Mesodermal cell (in vitro differentiated cells): ENCODE measurements around the gene SLC6A8.

ENCODE experiments used
- H3K27ac ChIP-seq: 2 replicates; pipeline ENCODE4 v1.7.0; 2013; ENCODE audit warnings: mild to moderate bottlenecking, low read depth, low read length, moderate library complexity; ENCODE audit not compliant: severe bottlenecking
- H3K36me3 ChIP-seq: 2 replicates; pipeline ENCODE4 v1.7.1; 2013; ENCODE audit warnings: mild to moderate bottlenecking, low read length, moderate library complexity; ENCODE audit not compliant: control insufficient read depth, insufficient read depth
- H3K4me1 ChIP-seq: one replicate; pipeline ENCODE4 v1.7.1; 2013; ENCODE audit warnings: mild to moderate bottlenecking, low read length; ENCODE audit not compliant: insufficient read depth, control insufficient read depth, poor library complexity, severe bottlenecking
- H3K4me3 ChIP-seq: 2 replicates; pipeline ENCODE4 v1.7.0; 2013; ENCODE audit warnings: low read length, control low read depth, mild to moderate bottlenecking; ENCODE audit not compliant: insufficient read depth, poor library complexity, severe bottlenecking; ENCODE audit errors: extremely low read depth
- H3K9me3 ChIP-seq: 2 replicates; pipeline ENCODE4 v1.7.1; 2013; ENCODE audit warnings: mild to moderate bottlenecking, low read length, moderate library complexity; ENCODE audit not compliant: control insufficient read depth
- WGBS, 2 experiments: methylation state at CpG; one replicate each; pipeline ENCODE4 v1.1.5; 2013; ENCODE audit warnings: missing lambda C conversion rate in 2 of 2; ENCODE audit not compliant: insufficient coverage in 2 of 2; 5-methylcytosine and 5-hydroxymethylcytosine counted together

SLC6A8 gene

GRCh38 chrX:153649915-153650782 lies 37.6 kb upstream of the SLC6A8 start:
- Histone ChIP-seq H3K27ac (no peak overlapping the region), H3K36me3 (no peaks in the 10 kb centered on the region), H3K4me1 (no peaks in the 10 kb centered on the region), H3K9me3 (no peaks in the 10 kb centered on the region), H3K4me3 (no peak overlapping the region)
- WGBS, 2 experiments, result 60 to 64% methylated on average over 8 to 13 of the region's 41 CpGs

- Histone ChIP-seq H3K4me1 (no peaks in the 10 kb centered on the region), H3K36me3 (no peaks in the 10 kb centered on the region), H3K27ac (no peak overlapping the region), H3K9me3 (no peaks in the 10 kb centered on the region), H3K4me3 (no peak overlapping the region)
- WGBS, 2 experiments, result no CpG with 5 or more reads among the region's 13 CpGs
Observed at GRCh38 chrX:153650959-153651358, 36.8 kb upstream of the SLC6A8 start.

- H3K9me3 ChIP-seq, result no peaks in the 10 kb centered on the region
- WGBS, 2 experiments, result 100% methylated on average over 5 of the region's 9 CpGs; no CpG with 5 or more reads in 1 of the 2 experiments
- H3K4me3 ChIP-seq, result no peak overlapping the region
- H3K36me3 ChIP-seq, result no peaks in the 10 kb centered on the region
- H3K27ac ChIP-seq, result no peak overlapping the region
- H3K4me1 ChIP-seq, result no peaks in the 10 kb centered on the region
Observed at GRCh38 chrX:153651540-153652079, 36.1 kb upstream of the SLC6A8 start.

GRCh38 chrX:153653556-153653955 lies 34.2 kb upstream of the SLC6A8 start:
- no CpG with 5 or more reads among the region's 2 CpGs for WGBS, 2 experiments
- Histone ChIP-seq H3K4me1 (no peaks in the 10 kb centered on the region), H3K4me3 (no peak overlapping the region), H3K36me3 (no peaks in the 10 kb centered on the region), H3K27ac (no peak overlapping the region), H3K9me3 (no peaks in the 10 kb centered on the region)

GRCh38 chrX:153657161-153657560 lies 30.6 kb upstream of the SLC6A8 start:
- Histone ChIP-seq H3K4me1 (no peaks in the 10 kb centered on the region), H3K9me3 (no peaks in the 10 kb centered on the region), H3K27ac (no peak overlapping the region), H3K4me3 (no peak overlapping the region), H3K36me3 (no peaks in the 10 kb centered on the region)
- 92 to 94% methylated on average over 4 to 6 of the region's 9 CpGs for WGBS, 2 experiments

- 71% methylated on average over 1 of the region's 3 CpGs; no CpG with 5 or more reads in 1 of the 2 experiments for WGBS, 2 experiments
Observed at GRCh38 chrX:153659268-153659667, 28.5 kb upstream of the SLC6A8 start.

GRCh38 chrX:153662266-153662665 lies 25.5 kb upstream of the SLC6A8 start:
- no peak overlapping the region for H3K4me3 ChIP-seq
- no peaks in the 10 kb centered on the region for H3K4me1 ChIP-seq
- 4% methylated on average over 9 to 12 of the region's 31 CpGs for WGBS, 2 experiments
- H3K9me3 ChIP-seq, result no peaks in the 10 kb centered on the region
- H3K36me3 ChIP-seq, result no peaks in the 10 kb centered on the region
- H3K27ac ChIP-seq, result no peak overlapping the region

More at GRCh38 chrX:153659268-153659667, 28.5 kb upstream of the SLC6A8 start:
- no peak overlapping the region for H3K4me3 ChIP-seq
- no peaks in the 10 kb centered on the region for H3K4me1 ChIP-seq
- no peak overlapping the region for H3K27ac ChIP-seq
- H3K36me3 ChIP-seq, result no peaks in the 10 kb centered on the region
- no peaks in the 10 kb centered on the region for H3K9me3 ChIP-seq

- no peaks in the 10 kb centered on the region for H3K4me1 ChIP-seq
- WGBS, 2 experiments, result 33 to 92% methylated on average over 1 to 6 of the region's 9 CpGs
- H3K4me3 ChIP-seq, result no peak overlapping the region
- H3K36me3 ChIP-seq, result no peaks in the 10 kb centered on the region
- no peaks in the 10 kb centered on the region for H3K9me3 ChIP-seq
- no peak overlapping the region for H3K27ac ChIP-seq
Observed at GRCh38 chrX:153665726-153666306, 21.9 kb upstream of the SLC6A8 start.

GRCh38 chrX:153667281-153667955 lies 20.3 kb upstream of the SLC6A8 start:
- no peaks in the 10 kb centered on the region for H3K9me3 ChIP-seq
- no peak overlapping the region for H3K4me3 ChIP-seq
- 76 to 83% methylated on average over 4 to 7 of the region's 11 CpGs for WGBS, 2 experiments
- H3K27ac ChIP-seq, result no peak overlapping the region
- H3K36me3 ChIP-seq, result no peaks in the 10 kb centered on the region
- H3K4me1 ChIP-seq, result no peaks in the 10 kb centered on the region

- no peaks in the 10 kb centered on the region for H3K4me1 ChIP-seq
Observed at GRCh38 chrX:153667956-153668396, 19.8 kb upstream of the SLC6A8 start.

More at GRCh38 chrX:153667956-153668396, 19.8 kb upstream of the SLC6A8 start:
- Histone ChIP-seq H3K9me3 (no peaks in the 10 kb centered on the region), H3K27ac (no peak overlapping the region), H3K4me3 (no peak overlapping the region), H3K36me3 (no peaks in the 10 kb centered on the region)
- 21 to 24% methylated on average over 9 to 10 of the region's 14 CpGs for WGBS, 2 experiments
